ENCODE data around the gene SLC9A8.

GRCh38 chr20:49792006-49792405, 20.6 kb upstream of the SLC9A8 start:
- TF ChIP-seq CTCF (IDR thresholded peaks at IDR 0.05) (no peak), POLR2A (IDR thresholded peaks at IDR 0.05) (no peak)

Data from adrenal gland (tissue), 5 donors.